Lung (tissue), 12 donors: ENCODE data around the gene SLC7A10. TPM values are rescaled to one million over a fixed set of nuclear protein-coding genes. Genes with fewer than 3 reads are reported as not detected.
A peak's percentile ranks its signal among the peaks of the same experiment; 100 is the strongest.

ENCODE experiments used
- ATAC-seq: fragments of 200-7000 bp; cut with Tn5 transposase; one replicate; pipeline ENCODE4 v1.9.1; 2020; ENCODE audit warnings: moderate number of reproducible peaks; ENCODE audit not compliant: insufficient read depth, low FRiP score
- DNase-seq, 3 donors: peaks; one replicate each; pipeline ENCODE4 v3.0.0-alpha.2; 2013 to 2017
- H3K27ac ChIP-seq, 2 donors: one replicate each; pipeline ENCODE4 v1.5.1; 2013; ENCODE audit warnings: mild to moderate bottlenecking in 2 of 2, moderate library complexity in 2 of 2, control low read depth in 1 of 2, inconsistent platforms in 1 of 2, low read depth in 1 of 2, low read length in 1 of 2
- H3K27me3 ChIP-seq, 3 donors: one replicate each; pipeline ENCODE4 v1.5.1; 2013; ENCODE audit warnings: low read length in 2 of 3; ENCODE audit not compliant: control insufficient read depth in 3 of 3, insufficient read depth in 3 of 3
- H3K36me3 ChIP-seq, 4 donors: one replicate each; pipeline ENCODE4 v1.5.1; 2013; ENCODE audit warnings: low read length in 4 of 4, mild to moderate bottlenecking in 1 of 4, moderate library complexity in 1 of 4; ENCODE audit not compliant: control insufficient read depth in 4 of 4, insufficient read depth in 4 of 4
- H3K4me1 ChIP-seq, 5 donors: one replicate each; pipeline ENCODE4 v1.5.1; 2013; ENCODE audit warnings: low read length in 5 of 5, mild to moderate bottlenecking in 2 of 5, moderate library complexity in 1 of 5; ENCODE audit not compliant: control insufficient read depth in 5 of 5, insufficient read depth in 5 of 5
- H3K4me3 ChIP-seq: one replicate; pipeline ENCODE4 v1.5.1; 2013; ENCODE audit warnings: mild to moderate bottlenecking, control low read depth, moderate library complexity
- H3K9ac ChIP-seq, 2 donors: one replicate each; pipeline ENCODE4 v1.5.1; 2013; ENCODE audit warnings: low read length in 2 of 2, control low read depth in 1 of 2; ENCODE audit not compliant: insufficient read depth in 1 of 2
- H3K9me3 ChIP-seq, 4 donors: one replicate each; pipeline ENCODE4 v1.5.1; 2013; ENCODE audit warnings: low read length in 3 of 4, mild to moderate bottlenecking in 1 of 4, moderate library complexity in 1 of 4; ENCODE audit not compliant: control insufficient read depth in 4 of 4, insufficient read depth in 3 of 4
- CTCF ChIP-seq: IDR thresholded peaks from 2 replicates; pipeline ENCODE4 v1.5.1; 2012; ENCODE audit warnings: mild to moderate bottlenecking; ENCODE audit errors: control extremely low read depth, extremely low read depth
- WGBS, 2 donors: extraction: QIAGEN DNeasy Blood & Tissue Kit; methylation state at CpG; one replicate each; pipeline ENCODE4 v1.1.7; 2013; 5-methylcytosine and 5-hydroxymethylcytosine counted together
- polyA plus RNA-seq, 2 donors: library from polyadenylated mRNA; stranded (reverse); fragments of 200-250 nt; gene quantifications; one replicate each; pipeline ENCODE4 v1.2.1, GENCODE V29; 2013
- total RNA-seq, 2 donors: library from RNA; depleted of rRNA in 1 of 2; stranded (reverse); fragments of >200 nt in 1 of 2; gene quantifications; one replicate each; pipeline ENCODE4 v1.2.1, GENCODE V29; 2014 to 2021
- donor health status: control.
- donor health status: control.
- donor health status: Bipolar disorder and iron deficiency.
- donor health status: healthy.
- donor health status: DM: yes; HTN: yes; CAD: no.

SLC7A10 gene
- total and polyA plus RNA-seq, 4 donors: 0.02 to 0.71 (median 0.16) TPM

GRCh38 chr19:33261511-33262189 lies 36.0 kb upstream of the SLC7A10 start:
- DNase-seq (no peak), ATAC-seq (no peak)
- H3K4me3 ChIP-seq: no peak overlapping the region
- no peak overlapping the region for H3K9ac ChIP-seq
- WGBS, 2 donors: 54 to 69% methylated on average over 12 to 14 of the region's 14 CpGs
- H3K4me1 ChIP-seq: peaks cover 0 to under 1% (median 0%) of the 10 kb centered on the region in 5 donors
- H3K27ac ChIP-seq: no peak overlapping the region
- H3K27me3 ChIP-seq: no peaks in the 10 kb centered on the region
- no peaks in the 10 kb centered on the region for H3K9me3 ChIP-seq
- TF ChIP-seq CTCF: no peak
- H3K36me3 ChIP-seq: no peaks in the 10 kb centered on the region

DNA sequence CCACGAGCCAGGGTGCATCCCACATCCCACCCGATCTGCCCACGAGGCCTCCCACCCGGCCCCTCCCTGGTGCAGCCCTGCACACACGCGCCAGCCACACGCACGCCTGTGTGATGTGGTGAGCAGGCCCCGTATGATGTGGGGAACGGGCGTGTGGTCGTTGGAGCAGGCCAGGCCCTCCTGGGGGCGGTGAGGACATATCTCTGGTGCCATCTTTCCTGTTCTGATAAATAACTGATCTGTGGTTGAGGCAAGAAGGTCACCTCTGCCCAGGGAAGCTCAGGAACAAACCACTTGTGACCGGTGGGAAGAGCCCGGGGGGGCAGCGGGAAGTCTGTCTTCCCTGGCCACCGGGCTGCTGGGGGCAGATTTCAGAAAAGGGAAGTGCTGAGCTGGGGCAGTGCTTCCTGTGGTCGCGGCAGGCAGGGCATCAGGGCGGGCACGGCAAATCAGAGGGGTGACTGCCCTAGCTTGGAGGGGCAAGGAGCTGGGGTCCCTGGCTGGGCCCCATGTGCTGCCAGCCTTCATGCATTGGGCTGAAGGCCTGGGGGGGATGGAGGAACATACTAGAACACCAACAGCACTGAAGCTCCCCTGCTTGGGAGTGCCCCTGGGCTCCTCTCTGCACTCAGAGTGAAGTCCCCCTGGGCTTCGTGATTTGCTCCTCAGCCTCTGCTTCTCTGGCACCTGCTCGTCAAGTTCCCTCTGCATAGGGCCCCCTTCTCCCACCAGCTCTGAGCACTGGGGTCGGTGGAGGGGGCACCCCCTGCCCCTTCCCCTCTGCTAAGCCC lies 35.2 kb upstream of the SLC7A10 start:
- Histone ChIP-seq H3K27ac (peak overlapping the region in 1 of 2 donors; percentile 26), H3K4me3 (no peak overlapping the region)

GRCh38 chr19:33259539-33259938 lies 33.9 kb upstream of the SLC7A10 start:
- DNase-seq: no peak
- H3K4me1 ChIP-seq: peaks cover 0 to 8% (median 0%) of the 10 kb centered on the region in 5 donors
- WGBS, 2 donors: 41 to 70% methylated on average over 6 of the region's 6 CpGs
- no peak for TF ChIP-seq CTCF
- no peak overlapping the region for H3K27ac ChIP-seq
- peak; percentile 61 for ATAC-seq
- H3K9me3 ChIP-seq: no peaks in the 10 kb centered on the region
- no peak overlapping the region for H3K9ac ChIP-seq
- H3K36me3 ChIP-seq: no peaks in the 10 kb centered on the region
- H3K27me3 ChIP-seq: no peaks in the 10 kb centered on the region
- no peak overlapping the region for H3K4me3 ChIP-seq

More for the DNA sequence above, 35.2 kb upstream of the SLC7A10 start:
- Histone ChIP-seq H3K9ac (no peak overlapping the region), H3K4me1 (peaks cover 0 to 8% (median 0%) of the 10 kb centered on the region in 5 donors), H3K36me3 (no peaks in the 10 kb centered on the region), H3K27me3 (no peaks in the 10 kb centered on the region), H3K9me3 (no peaks in the 10 kb centered on the region)
- DNase-seq (no peak), ATAC-seq (peak; percentile 67)
- 28 to 54% methylated on average over 24 of the region's 24 CpGs for WGBS, 2 donors
- TF ChIP-seq CTCF: no peak
